ENCODE results near the gene PRKG1. TPM values are rescaled to one million over a fixed set of nuclear protein-coding genes. Genes with fewer than 3 reads are reported as not detected.

The PRKG1 gene
- polyA plus RNA-seq, 1 donor, result 12.0 TPM

DNA sequence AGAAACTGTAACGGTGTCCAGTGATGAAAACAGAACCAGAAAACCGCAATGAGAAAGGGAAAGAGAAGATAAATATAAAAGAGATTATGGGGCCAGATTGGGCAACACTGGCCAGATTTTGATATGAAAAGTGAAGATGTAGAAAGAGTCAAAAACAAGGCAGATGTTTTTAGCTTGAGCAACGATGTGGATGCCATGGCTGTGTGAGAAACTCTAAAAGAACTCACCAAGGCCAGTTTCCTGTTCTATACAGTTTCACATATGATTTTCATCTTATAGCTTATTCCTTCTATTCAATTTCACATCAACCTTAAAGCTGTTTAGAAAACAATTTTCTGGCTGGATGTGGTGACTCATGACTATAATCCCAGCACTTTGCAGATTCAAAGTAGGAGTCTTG lies 588.8 kb downstream of the PRKG1 start:
- 94% methylated on average over 3 of the region's 3 CpGs for WGBS (ENCODE audit: insufficient coverage, low lambda C conversion rate)
- H3K27me3 ChIP-seq (ENCODE audit: control insufficient read depth, insufficient read depth, low read length), result no peaks in the 10 kb centered on the region
- no peaks in the 10 kb centered on the region for H3K36me3 ChIP-seq (ENCODE audit: control insufficient read depth, insufficient read depth, low read length)
- H3K4me3 ChIP-seq (ENCODE audit: low read length), result no peak overlapping the region
- H3K27ac ChIP-seq (ENCODE audit: low read length), result no peak overlapping the region
- H3K4me1 ChIP-seq (ENCODE audit: control insufficient read depth, insufficient read depth, low read length), result no peaks in the 10 kb centered on the region
- H3K9me3 ChIP-seq (ENCODE audit: control insufficient read depth, low read depth, low read length), result no peaks in the 10 kb centered on the region
- no peak for DNase-seq

DNA sequence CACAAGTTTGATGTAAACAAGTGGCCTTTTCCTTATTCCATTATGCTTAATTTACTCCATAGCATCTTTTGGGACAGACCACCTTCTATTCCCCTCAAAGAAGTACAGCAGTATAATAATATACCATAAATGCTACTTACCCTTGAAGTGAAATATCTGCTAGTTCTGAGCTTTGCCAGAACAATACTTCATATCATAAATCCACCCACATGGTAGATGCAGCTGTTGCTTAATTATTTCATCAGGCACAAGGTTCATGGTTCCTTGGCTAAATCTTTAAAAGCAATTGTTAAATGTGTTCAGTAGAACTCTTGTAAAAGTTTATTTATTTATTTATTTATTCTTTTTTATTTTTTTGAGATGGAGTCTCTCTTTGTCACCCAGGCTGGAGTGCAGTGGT lies 592.2 kb downstream of the PRKG1 start:
- Histone ChIP-seq H3K4me3 (ENCODE audit: low read length) (no peak overlapping the region), H3K36me3 (ENCODE audit: control insufficient read depth, insufficient read depth, low read length) (no peaks in the 10 kb centered on the region), H3K4me1 (ENCODE audit: control insufficient read depth, insufficient read depth, low read length) (no peaks in the 10 kb centered on the region), H3K9me3 (ENCODE audit: control insufficient read depth, low read depth, low read length) (no peaks in the 10 kb centered on the region), H3K27ac (ENCODE audit: low read length) (no peak overlapping the region), H3K27me3 (ENCODE audit: control insufficient read depth, insufficient read depth, low read length) (no peaks in the 10 kb centered on the region)
- DNase-seq, result no peak

DNA sequence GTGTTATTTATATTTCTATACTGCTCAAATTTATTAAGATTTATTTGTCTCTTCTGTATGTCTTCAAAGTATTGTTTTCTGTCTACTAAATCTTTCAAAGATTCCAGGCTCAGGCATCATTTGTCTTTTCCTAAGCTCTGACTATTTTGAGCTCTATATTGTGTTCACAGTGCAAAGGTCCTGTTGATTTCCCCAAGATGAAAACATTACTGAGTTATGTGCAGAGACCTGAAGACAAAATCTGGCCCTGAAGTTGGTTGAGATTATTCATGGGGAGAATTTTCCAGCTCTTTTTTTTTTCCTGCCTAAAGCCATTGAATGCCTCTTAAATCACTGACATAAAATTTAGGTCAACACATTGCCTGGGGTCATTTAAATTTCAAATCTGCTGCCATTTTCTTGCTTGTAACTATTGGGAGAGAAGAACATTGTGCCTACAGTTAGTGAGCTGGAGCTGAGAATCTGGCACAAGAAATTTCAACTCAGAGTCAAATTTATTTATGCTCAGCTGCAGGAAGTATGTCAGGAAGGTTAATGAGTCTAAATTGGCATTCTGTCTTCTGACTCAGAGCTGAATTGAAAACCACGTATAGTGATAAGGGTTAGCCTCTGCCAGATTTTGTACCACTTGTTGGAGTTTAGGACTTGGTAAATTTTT lies 593.5 kb downstream of the PRKG1 start:
- H3K27ac ChIP-seq (ENCODE audit: low read length), result no peak overlapping the region
- no peak overlapping the region for H3K4me3 ChIP-seq (ENCODE audit: low read length)
- DNase-seq, result no peak
- H3K4me1 ChIP-seq (ENCODE audit: control insufficient read depth, insufficient read depth, low read length), result no peaks in the 10 kb centered on the region
- no peaks in the 10 kb centered on the region for H3K27me3 ChIP-seq (ENCODE audit: control insufficient read depth, insufficient read depth, low read length)
- H3K9me3 ChIP-seq (ENCODE audit: control insufficient read depth, low read depth, low read length), result peaks cover 4% of the 10 kb centered on the region
- H3K36me3 ChIP-seq (ENCODE audit: control insufficient read depth, insufficient read depth, low read length), result no peaks in the 10 kb centered on the region
- WGBS (ENCODE audit: insufficient coverage, low lambda C conversion rate), result no CpG with 5 or more reads among the region's 1 CpG

DNA sequence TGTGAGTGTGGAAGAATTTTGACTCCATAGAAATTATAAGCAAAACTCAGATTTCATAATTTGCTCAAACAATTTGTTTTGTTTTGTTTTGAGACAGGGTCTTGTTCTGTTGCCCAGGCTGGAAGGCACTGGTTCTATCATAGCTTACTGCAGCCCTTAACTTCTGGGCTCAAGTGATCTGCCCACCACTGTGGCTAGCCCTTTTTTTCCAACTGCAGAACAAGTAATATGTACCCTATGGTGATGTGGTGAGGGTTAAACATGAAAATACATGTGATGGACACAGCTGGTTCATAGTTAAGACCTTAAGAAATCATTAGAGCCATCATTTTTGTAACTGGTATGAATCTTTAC lies 594.0 kb downstream of the PRKG1 start:
- no peak for DNase-seq
- no peak overlapping the region for H3K27ac ChIP-seq (ENCODE audit: low read length)

DNA sequence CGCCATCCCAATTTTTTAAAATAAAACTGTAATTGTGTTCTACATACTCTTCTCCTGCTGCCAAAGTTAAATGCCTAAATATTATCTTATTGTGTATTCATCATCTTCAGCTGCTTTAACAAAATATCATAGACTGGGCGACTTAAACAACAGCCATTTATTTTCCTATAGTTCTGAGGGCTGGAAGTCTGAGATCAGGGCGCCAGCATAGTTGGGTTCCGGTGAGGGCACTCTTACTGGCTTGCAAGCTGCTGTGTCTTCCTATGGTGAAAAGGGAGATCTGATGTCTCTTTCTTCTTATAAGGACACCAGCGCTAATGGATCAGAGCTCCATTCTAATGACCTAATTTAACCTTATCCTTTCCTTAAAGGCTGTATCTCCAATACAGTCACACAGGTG lies 594.8 kb downstream of the PRKG1 start:
- 100% methylated on average over 1 of the region's 5 CpGs for WGBS (ENCODE audit: insufficient coverage, low lambda C conversion rate)
- Histone ChIP-seq H3K27ac (ENCODE audit: low read length) (no peak overlapping the region), H3K4me1 (ENCODE audit: control insufficient read depth, insufficient read depth, low read length) (no peaks in the 10 kb centered on the region), H3K4me3 (ENCODE audit: low read length) (no peak overlapping the region), H3K36me3 (ENCODE audit: control insufficient read depth, insufficient read depth, low read length) (no peaks in the 10 kb centered on the region), H3K27me3 (ENCODE audit: control insufficient read depth, insufficient read depth, low read length) (no peaks in the 10 kb centered on the region), H3K9me3 (ENCODE audit: control insufficient read depth, low read depth, low read length) (peaks cover 4% of the 10 kb centered on the region)
- no peak for DNase-seq

More for the DNA sequence above, 594.0 kb downstream of the PRKG1 start:
- H3K4me1 ChIP-seq (ENCODE audit: control insufficient read depth, insufficient read depth, low read length), result no peaks in the 10 kb centered on the region
- H3K36me3 ChIP-seq (ENCODE audit: control insufficient read depth, insufficient read depth, low read length), result no peaks in the 10 kb centered on the region
- H3K27me3 ChIP-seq (ENCODE audit: control insufficient read depth, insufficient read depth, low read length), result no peaks in the 10 kb centered on the region
- H3K4me3 ChIP-seq (ENCODE audit: low read length), result no peak overlapping the region
- H3K9me3 ChIP-seq (ENCODE audit: control insufficient read depth, low read depth, low read length), result peaks cover 4% of the 10 kb centered on the region

DNA sequence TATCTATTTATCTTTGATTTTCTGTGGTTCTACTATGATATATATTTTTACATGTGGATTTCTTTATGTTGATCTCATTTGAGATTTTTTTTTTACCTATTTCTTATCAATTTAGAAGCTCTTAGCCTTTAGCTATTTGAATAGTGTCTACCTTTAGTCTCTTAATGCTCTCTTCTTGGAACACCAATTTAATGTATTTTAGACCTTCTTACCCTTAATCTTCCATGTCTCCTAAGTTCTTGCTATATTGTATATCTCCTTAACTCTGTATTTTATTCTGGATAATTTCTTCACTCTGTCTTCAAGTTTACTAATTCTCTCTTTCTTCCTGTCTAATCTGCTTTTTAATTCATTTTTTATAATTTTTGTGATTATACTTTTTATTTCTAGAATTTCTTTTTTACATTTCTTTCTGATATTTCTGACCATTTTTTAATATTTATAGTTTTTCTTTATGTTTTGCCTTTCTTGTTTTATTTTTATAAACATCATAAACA lies 597.8 kb downstream of the PRKG1 start:
- Histone ChIP-seq H3K4me3 (ENCODE audit: low read length) (no peak overlapping the region), H3K4me1 (ENCODE audit: control insufficient read depth, insufficient read depth, low read length) (no peaks in the 10 kb centered on the region), H3K9me3 (ENCODE audit: control insufficient read depth, low read depth, low read length) (peaks cover 4% of the 10 kb centered on the region), H3K27ac (ENCODE audit: low read length) (no peak overlapping the region), H3K36me3 (ENCODE audit: control insufficient read depth, insufficient read depth, low read length) (no peaks in the 10 kb centered on the region), H3K27me3 (ENCODE audit: control insufficient read depth, insufficient read depth, low read length) (no peaks in the 10 kb centered on the region)
- DNase-seq, result no peak

DNA sequence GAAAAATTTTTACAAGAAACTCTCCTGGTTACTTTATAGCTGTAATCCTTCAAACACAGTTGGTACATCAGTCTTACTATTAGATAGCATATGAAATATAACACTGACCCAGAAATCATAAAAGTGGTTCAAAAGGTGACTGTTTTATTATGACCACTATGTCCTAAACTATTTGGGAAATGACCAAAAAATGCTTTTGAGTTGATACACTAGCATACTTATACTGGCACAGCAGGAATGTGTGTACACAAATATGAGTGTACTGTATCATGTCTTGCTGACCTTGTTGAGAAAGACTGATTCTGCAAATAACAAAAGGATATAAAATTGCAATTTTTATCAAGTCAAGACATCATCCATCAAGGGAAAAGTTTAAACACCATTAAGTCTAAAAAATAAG lies 600.8 kb downstream of the PRKG1 start:
- peaks cover 4% of the 10 kb centered on the region for H3K9me3 ChIP-seq (ENCODE audit: control insufficient read depth, low read depth, low read length)
- no peaks in the 10 kb centered on the region for H3K27me3 ChIP-seq (ENCODE audit: control insufficient read depth, insufficient read depth, low read length)
- no peak overlapping the region for H3K4me3 ChIP-seq (ENCODE audit: low read length)
- H3K4me1 ChIP-seq (ENCODE audit: control insufficient read depth, insufficient read depth, low read length), result no peaks in the 10 kb centered on the region
- no peaks in the 10 kb centered on the region for H3K36me3 ChIP-seq (ENCODE audit: control insufficient read depth, insufficient read depth, low read length)
- DNase-seq, result no peak
- H3K27ac ChIP-seq (ENCODE audit: low read length), result no peak overlapping the region

DNA sequence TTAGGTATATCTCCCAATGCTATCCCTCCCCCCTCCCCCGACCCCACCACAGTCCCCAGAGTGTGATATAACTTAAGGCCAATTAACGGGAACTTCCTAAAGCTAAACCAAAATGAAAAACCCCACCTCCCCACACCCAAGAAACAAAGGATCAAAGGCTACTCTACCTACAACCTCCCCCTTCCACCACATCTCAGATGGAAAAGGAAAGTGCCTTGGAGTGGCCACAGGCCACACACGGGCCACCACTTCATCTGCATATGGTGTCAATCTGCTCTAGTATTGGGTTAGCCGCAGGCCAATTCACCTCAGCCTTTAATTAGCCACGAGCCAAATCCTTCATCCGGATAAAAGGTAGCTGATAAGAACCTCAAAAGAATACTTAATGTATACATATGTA lies 605.6 kb downstream of the PRKG1 start:
- Histone ChIP-seq H3K27me3 (ENCODE audit: control insufficient read depth, insufficient read depth, low read length) (no peaks in the 10 kb centered on the region), H3K36me3 (ENCODE audit: control insufficient read depth, insufficient read depth, low read length) (no peaks in the 10 kb centered on the region), H3K9me3 (ENCODE audit: control insufficient read depth, low read depth, low read length) (no peaks in the 10 kb centered on the region), H3K4me1 (ENCODE audit: control insufficient read depth, insufficient read depth, low read length) (no peaks in the 10 kb centered on the region), H3K27ac (ENCODE audit: low read length) (no peak overlapping the region), H3K4me3 (ENCODE audit: low read length) (no peak overlapping the region)
- 70% methylated on average over 3 of the region's 6 CpGs for WGBS (ENCODE audit: insufficient coverage, low lambda C conversion rate)
- no peak for DNase-seq

DNA sequence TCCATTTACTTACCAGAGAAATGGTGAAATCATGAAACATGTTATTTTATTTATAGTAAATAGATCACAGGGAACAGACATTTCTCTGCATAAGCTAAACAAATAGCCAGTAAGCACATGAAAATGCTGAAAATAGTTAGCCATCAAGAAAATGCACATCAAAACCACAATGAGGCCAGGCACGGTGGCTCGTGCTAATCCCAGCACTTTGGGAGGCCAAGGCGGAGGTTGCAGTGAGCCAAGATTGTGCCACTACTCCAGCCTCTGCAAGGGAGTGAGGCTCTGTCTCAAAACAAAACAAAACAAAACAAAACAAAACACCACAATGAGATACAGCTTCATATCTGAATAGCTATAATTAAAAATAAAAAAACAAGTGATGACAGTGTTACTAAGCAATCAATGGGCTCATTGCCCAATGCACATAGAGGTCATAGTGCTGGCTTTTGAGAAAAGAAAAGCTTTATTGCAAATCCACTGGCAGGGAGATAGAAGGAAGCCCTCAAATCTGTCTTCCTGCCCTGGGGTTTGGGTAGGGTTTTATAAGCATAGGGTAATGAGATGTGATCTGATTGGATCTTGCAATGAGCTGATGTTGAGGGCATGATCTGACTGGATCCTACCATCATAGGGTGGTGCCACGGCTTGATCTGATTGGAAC lies 608.9 kb downstream of the PRKG1 start:
- no peaks in the 10 kb centered on the region for H3K4me1 ChIP-seq (ENCODE audit: control insufficient read depth, insufficient read depth, low read length)
- no peak overlapping the region for H3K27ac ChIP-seq (ENCODE audit: low read length)
- no peaks in the 10 kb centered on the region for H3K27me3 ChIP-seq (ENCODE audit: control insufficient read depth, insufficient read depth, low read length)
- H3K36me3 ChIP-seq (ENCODE audit: control insufficient read depth, insufficient read depth, low read length), result no peaks in the 10 kb centered on the region
- WGBS (ENCODE audit: insufficient coverage, low lambda C conversion rate), result no CpG with 5 or more reads among the region's 4 CpGs
- DNase-seq, result no peak
- no peak overlapping the region for H3K4me3 ChIP-seq (ENCODE audit: low read length)
- no peaks in the 10 kb centered on the region for H3K9me3 ChIP-seq (ENCODE audit: control insufficient read depth, low read depth, low read length)

DNA sequence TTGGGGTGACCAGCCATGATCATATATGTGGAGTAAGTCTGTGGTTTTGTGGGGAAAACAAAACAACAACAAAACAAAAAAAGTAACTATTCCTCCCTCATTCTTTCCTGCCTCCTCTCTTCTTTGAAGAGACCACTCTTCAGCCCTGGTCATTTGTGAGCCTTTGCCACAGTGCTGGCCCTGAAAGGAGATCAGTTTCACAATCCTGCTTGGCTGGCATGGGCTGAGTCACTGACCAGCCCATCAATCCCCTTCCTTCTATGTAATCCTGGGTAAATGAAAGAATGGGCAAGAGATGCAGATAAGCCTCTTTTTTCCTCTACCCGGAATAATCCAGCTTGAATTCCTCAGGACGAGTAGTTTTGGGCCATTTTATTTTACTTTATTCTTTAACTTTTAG lies 611.5 kb downstream of the PRKG1 start:
- no peaks in the 10 kb centered on the region for H3K4me1 ChIP-seq (ENCODE audit: control insufficient read depth, insufficient read depth, low read length)
- H3K27ac ChIP-seq (ENCODE audit: low read length), result no peak overlapping the region
- H3K4me3 ChIP-seq (ENCODE audit: low read length), result no peak overlapping the region
- DNase-seq, result no peak
- H3K9me3 ChIP-seq (ENCODE audit: control insufficient read depth, low read depth, low read length), result no peaks in the 10 kb centered on the region
- 82% methylated on average over 2 of the region's 2 CpGs for WGBS (ENCODE audit: insufficient coverage, low lambda C conversion rate)
- H3K36me3 ChIP-seq (ENCODE audit: control insufficient read depth, insufficient read depth, low read length), result no peaks in the 10 kb centered on the region
- no peaks in the 10 kb centered on the region for H3K27me3 ChIP-seq (ENCODE audit: control insufficient read depth, insufficient read depth, low read length)

DNA sequence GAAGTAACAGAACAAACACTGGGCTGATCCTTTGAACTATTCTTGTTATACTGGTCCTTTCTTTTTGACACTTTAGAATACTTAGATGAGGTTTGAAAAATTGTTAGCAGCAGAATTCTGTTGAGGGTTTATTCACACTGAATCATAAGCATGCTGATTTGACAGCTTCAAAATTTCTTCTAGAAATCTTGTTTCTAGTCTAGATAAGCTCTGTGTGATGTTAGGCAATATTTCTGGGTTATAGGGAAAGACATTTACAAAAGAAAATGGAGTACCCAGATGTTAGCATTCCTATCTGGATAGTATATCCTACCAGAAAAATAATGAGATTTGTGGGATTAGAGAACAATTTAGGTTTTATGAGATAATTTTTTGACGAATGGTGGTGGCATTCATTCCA lies 613.0 kb downstream of the PRKG1 start:
- DNase-seq, result no peak
- Histone ChIP-seq H3K4me3 (ENCODE audit: low read length) (no peak overlapping the region), H3K36me3 (ENCODE audit: control insufficient read depth, insufficient read depth, low read length) (no peaks in the 10 kb centered on the region), H3K27me3 (ENCODE audit: control insufficient read depth, insufficient read depth, low read length) (no peaks in the 10 kb centered on the region), H3K9me3 (ENCODE audit: control insufficient read depth, low read depth, low read length) (no peaks in the 10 kb centered on the region), H3K4me1 (ENCODE audit: control insufficient read depth, insufficient read depth, low read length) (no peaks in the 10 kb centered on the region), H3K27ac (ENCODE audit: low read length) (no peak overlapping the region)
- WGBS (ENCODE audit: insufficient coverage, low lambda C conversion rate), result 80% methylated on average over 1 of the region's 1 CpG

All from large intestine (tissue), 3 donors.